H9 (cell line): ENCODE data around the gene TNIK. TPM values are rescaled to one million over a fixed set of nuclear protein-coding genes. Genes with fewer than 3 reads are reported as not detected.

Experiments used
- DNase-seq: peaks from one replicate; pipeline ENCODE4 v3.0.0-alpha.2; 2017
- H2AFZ ChIP-seq: one replicate; pipeline ENCODE4 v1.6.1; 2013; ENCODE audit warnings: mild to moderate bottlenecking, low read length, control low read depth, moderate library complexity
- H2AK5ac ChIP-seq: 2 replicates; pipeline ENCODE4 v1.6.1; 2013; ENCODE audit warnings: low read length, control low read depth, mixed read lengths; ENCODE audit not compliant: insufficient read length
- H2BK120ac ChIP-seq: one replicate; pipeline ENCODE4 v1.6.1; 2013; ENCODE audit warnings: low read depth, mild to moderate bottlenecking, low read length, control low read depth, inconsistent platforms; ENCODE audit not compliant: poor library complexity, severe bottlenecking
- H2BK12ac ChIP-seq: 2 replicates; pipeline ENCODE4 v1.6.1; 2013; ENCODE audit warnings: low read length, control low read depth, mixed read lengths, low read depth; ENCODE audit not compliant: insufficient read length
- H2BK15ac ChIP-seq: 2 replicates; pipeline ENCODE4 v1.6.1; 2013; ENCODE audit warnings: low read depth, low read length, control low read depth
- H2BK20ac ChIP-seq: one replicate; pipeline ENCODE4 v1.6.1; 2013; ENCODE audit warnings: low read depth, mild to moderate bottlenecking, low read length, control low read depth, inconsistent platforms; ENCODE audit not compliant: poor library complexity, severe bottlenecking
- H2BK5ac ChIP-seq: 2 replicates; pipeline ENCODE4 v1.6.1; 2013; ENCODE audit warnings: low read length, control low read depth, mixed read lengths; ENCODE audit not compliant: insufficient read length
- H3K14ac ChIP-seq: 2 replicates; pipeline ENCODE4 v1.6.1; 2013; ENCODE audit warnings: low read length, control low read depth; ENCODE audit not compliant: insufficient read depth
- H3K18ac ChIP-seq: 2 replicates; pipeline ENCODE4 v1.6.1; 2013; ENCODE audit warnings: low read depth, mild to moderate bottlenecking, mixed read lengths, low read length, control low read depth; ENCODE audit not compliant: insufficient read length
- H3K23ac ChIP-seq: 2 replicates; pipeline ENCODE4 v1.6.1; 2013; ENCODE audit warnings: low read length, control low read depth, mixed read lengths, low read depth; ENCODE audit not compliant: insufficient read length
- H3K23me2 ChIP-seq: 2 replicates; pipeline ENCODE4 v1.6.1; 2013; ENCODE audit warnings: low read depth, mild to moderate bottlenecking, mixed read lengths, low read length, control low read depth; ENCODE audit not compliant: insufficient read length, poor library complexity, severe bottlenecking
- H3K27ac ChIP-seq: 2 replicates; pipeline ENCODE4 v1.5.1; 2013; ENCODE audit warnings: low read length, control low read depth, mixed read lengths, low read depth; ENCODE audit not compliant: insufficient read length
- H3K27me3 ChIP-seq: 2 replicates; pipeline ENCODE4 v1.6.1; 2013; ENCODE audit warnings: low read length, control low read depth, inconsistent platforms; ENCODE audit not compliant: insufficient read depth
- H3K4ac ChIP-seq: 2 replicates; pipeline ENCODE4 v1.6.1; 2013; ENCODE audit warnings: low read depth, mild to moderate bottlenecking, control low read depth, inconsistent platforms, low read length, moderate library complexity
- H3K4me1 ChIP-seq: 2 replicates; pipeline ENCODE4 v1.6.1; 2013; ENCODE audit warnings: low read length, control low read depth, inconsistent platforms; ENCODE audit not compliant: insufficient read depth
- H3K4me2 ChIP-seq: 2 replicates; pipeline ENCODE4 v1.6.1; 2013; ENCODE audit warnings: low read length, control low read depth, mixed read lengths; ENCODE audit not compliant: insufficient read length, insufficient read depth
- H3K56ac ChIP-seq: 2 replicates; pipeline ENCODE4 v1.6.1; 2013; ENCODE audit warnings: low read depth, mild to moderate bottlenecking, mixed read lengths, low read length, control low read depth; ENCODE audit not compliant: insufficient read length
- H3K79me1 ChIP-seq: 2 replicates; pipeline ENCODE4 v1.6.1; 2013; ENCODE audit warnings: low read depth, mild to moderate bottlenecking, moderate library complexity, low read length, control low read depth, inconsistent platforms; ENCODE audit not compliant: insufficient read depth, poor library complexity, severe bottlenecking
- H3K79me2 ChIP-seq: 2 replicates; pipeline ENCODE4 v1.6.1; 2013; ENCODE audit warnings: low read length, control low read depth, inconsistent platforms; ENCODE audit not compliant: insufficient read depth
- H3K9ac ChIP-seq: 2 replicates; pipeline ENCODE4 v1.6.1; 2013; ENCODE audit warnings: low read length, control low read depth, mixed read lengths; ENCODE audit not compliant: insufficient read length; ENCODE audit errors: extremely low read depth
- H3K9me3 ChIP-seq: one replicate; pipeline ENCODE4 v1.6.1; 2013; ENCODE audit warnings: low read depth, low read length, inconsistent platforms; ENCODE audit not compliant: control insufficient read depth
- H3T11ph ChIP-seq: one replicate; pipeline ENCODE4 v1.6.1; 2013; ENCODE audit warnings: mild to moderate bottlenecking, low read length, control low read depth, inconsistent platforms
- H4K20me1 ChIP-seq: one replicate; pipeline ENCODE4 v1.6.1; 2013; ENCODE audit not compliant: control insufficient read depth, insufficient read length, insufficient read depth
- H4K5ac ChIP-seq: 2 replicates; pipeline ENCODE4 v1.6.1; 2013; ENCODE audit warnings: low read depth, mild to moderate bottlenecking, mixed read lengths, low read length, control low read depth; ENCODE audit not compliant: insufficient read length
- H4K8ac ChIP-seq: replicated peaks from 2 replicates; pipeline ENCODE4 v1.6.1; 2013; ENCODE audit warnings: low read length, control low read depth, mixed read lengths, low read depth; ENCODE audit not compliant: insufficient read length
- H4K91ac ChIP-seq: 2 replicates; pipeline ENCODE4 v1.6.1; 2013; ENCODE audit warnings: low read depth, mild to moderate bottlenecking, moderate library complexity, mixed read lengths, low read length, control low read depth; ENCODE audit not compliant: insufficient read length
- H3K27ac Mint-ChIP-seq, 3 experiments: 2 replicates in 2 of 3; 3 replicates in 1 of 3; pipeline ENCODE4 v1.8.0; 2020 to 2021; ENCODE audit warnings: mixed read lengths in 3 of 3, mild to moderate bottlenecking in 1 of 3, moderate library complexity in 1 of 3
- H3K27me3 Mint-ChIP-seq: 2 replicates; pipeline ENCODE4 v1.8.0; 2021; ENCODE audit warnings: low read depth, mild to moderate bottlenecking, moderate library complexity, mixed read lengths
- H3K36me3 Mint-ChIP-seq, 3 experiments: 2 replicates in 2 of 3; 3 replicates in 1 of 3; pipeline ENCODE4 v1.8.0; 2020 to 2021; ENCODE audit warnings: low read depth in 3 of 3, mixed read lengths in 3 of 3; ENCODE audit not compliant: insufficient read depth in 1 of 3
- H3K4me1 Mint-ChIP-seq, 2 experiments: 2 replicates each; pipeline ENCODE4 v1.8.0; 2020; ENCODE audit warnings: mixed read lengths in 2 of 2
- H3K4me3 Mint-ChIP-seq, 2 experiments: 2 replicates in 1 of 2; 3 replicates in 1 of 2; pipeline ENCODE4 v1.8.0; 2020 to 2021; ENCODE audit warnings: mild to moderate bottlenecking in 2 of 2, mixed read lengths in 2 of 2, moderate library complexity in 1 of 2
- H3K9me3 Mint-ChIP-seq, 2 experiments: 2 replicates in 1 of 2; 3 replicates in 1 of 2; pipeline ENCODE4 v1.8.0; 2020; ENCODE audit warnings: mild to moderate bottlenecking in 2 of 2, mixed read lengths in 2 of 2, moderate library complexity in 1 of 2
- WGBS: extraction: QIAGEN DNeasy Blood & Tissue Kit; methylation state at CpG from one replicate; pipeline ENCODE4 v1.1.7; 2013; ENCODE audit warnings: missing lambda C conversion rate, low lambda C conversion rate, mixed read lengths; ENCODE audit not compliant: insufficient read length; ENCODE audit errors: extremely low coverage; 5-methylcytosine and 5-hydroxymethylcytosine counted together
- total RNA-seq: library from RNA; stranded (reverse); gene quantifications from 2 replicates; pipeline ENCODE4 v1.2.1, GENCODE V29; 2021
- TF ChIP-seq, protein P1 (sequence below): fragments of 200-600 bp; sonication (generic); conservative IDR thresholded peaks from 3 replicates; pipeline ENCODE4 v1.8.0; 2021; ENCODE audit warnings: antibody characterized with exemption, mild to moderate bottlenecking

TNIK gene
- total RNA-seq, 1 experiment from 2014 or later = 15.9 TPM

- H3K9me3 ChIP-seq = no peaks in the 10 kb centered on the region
- H2AFZ ChIP-seq = no peak overlapping the region
- peaks cover 3% of the 10 kb centered on the region; the same call in 1 of the 2 replicates for H3K4me1 ChIP-seq
- Mint-ChIP-seq H3K27ac (no peak overlapping the region), H3K27me3 (no peaks in the 10 kb centered on the region), H3K4me1 (peaks cover 20 to 22% of the 10 kb centered on the region in 2 experiments), H3K9me3 (peaks cover 3% of the 10 kb centered on the region in 2 experiments; a peak in 3 of 5 replicates), H3K36me3 (peaks cover 3 to 5% (median 5%) of the 10 kb centered on the region in 3 experiments; a peak in 5 of 7 replicates), H3K4me3 (no peak overlapping the region)
- H2BK20ac ChIP-seq = no peak overlapping the region
- no peaks in the 10 kb centered on the region for H3K27me3 ChIP-seq
- no peak overlapping the region for H2BK15ac ChIP-seq
- H3K4me2 ChIP-seq = no peak overlapping the region
- no peak overlapping the region for H4K5ac ChIP-seq
- TF ChIP-seq, protein P1, sequence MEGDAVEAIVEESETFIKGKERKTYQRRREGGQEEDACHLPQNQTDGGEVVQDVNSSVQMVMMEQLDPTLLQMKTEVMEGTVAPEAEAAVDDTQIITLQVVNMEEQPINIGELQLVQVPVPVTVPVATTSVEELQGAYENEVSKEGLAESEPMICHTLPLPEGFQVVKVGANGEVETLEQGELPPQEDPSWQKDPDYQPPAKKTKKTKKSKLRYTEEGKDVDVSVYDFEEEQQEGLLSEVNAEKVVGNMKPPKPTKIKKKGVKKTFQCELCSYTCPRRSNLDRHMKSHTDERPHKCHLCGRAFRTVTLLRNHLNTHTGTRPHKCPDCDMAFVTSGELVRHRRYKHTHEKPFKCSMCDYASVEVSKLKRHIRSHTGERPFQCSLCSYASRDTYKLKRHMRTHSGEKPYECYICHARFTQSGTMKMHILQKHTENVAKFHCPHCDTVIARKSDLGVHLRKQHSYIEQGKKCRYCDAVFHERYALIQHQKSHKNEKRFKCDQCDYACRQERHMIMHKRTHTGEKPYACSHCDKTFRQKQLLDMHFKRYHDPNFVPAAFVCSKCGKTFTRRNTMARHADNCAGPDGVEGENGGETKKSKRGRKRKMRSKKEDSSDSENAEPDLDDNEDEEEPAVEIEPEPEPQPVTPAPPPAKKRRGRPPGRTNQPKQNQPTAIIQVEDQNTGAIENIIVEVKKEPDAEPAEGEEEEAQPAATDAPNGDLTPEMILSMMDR = no peak
- no peak overlapping the region for H3K56ac ChIP-seq
- no peak for DNase-seq
- no peak overlapping the region for H3K27ac ChIP-seq
- H3K14ac ChIP-seq = no peak overlapping the region
- WGBS = no CpG with 5 or more reads among the region's 1 CpG
- H4K91ac ChIP-seq = no peak overlapping the region
- no peaks in the 10 kb centered on the region for H3K79me1 ChIP-seq
- H3K18ac ChIP-seq = no peak overlapping the region
- H3K79me2 ChIP-seq = peaks cover 2% of the 10 kb centered on the region; the same call in 1 of the 2 replicates
- no peak overlapping the region for H3T11ph ChIP-seq
- H2BK12ac ChIP-seq = no peak overlapping the region
- no peaks in the 10 kb centered on the region for H4K20me1 ChIP-seq
- H3K4ac ChIP-seq = no peak overlapping the region
- no peak overlapping the region for H2AK5ac ChIP-seq
- no peak overlapping the region for H2BK120ac ChIP-seq
- H3K23ac ChIP-seq = no peak overlapping the region
- H3K23me2 ChIP-seq = no peaks in the 10 kb centered on the region
- no peak overlapping the region for H4K8ac ChIP-seq
- no peak overlapping the region for H2BK5ac ChIP-seq
- no peak overlapping the region for H3K9ac ChIP-seq
Observed at GRCh38 chr3:171346019-171346418, 114.2 kb downstream of the TNIK start.
